GM19099 (cell line): Measurements from ENCODE around the gene HAO2.

ENCODE experiments used
- POLR2A ChIP-seq: IDR thresholded peaks from 3 replicates; pipeline ENCODE4 v1.6.1; 2011; ENCODE audit warnings: low read depth; ENCODE audit not compliant: insufficient read length; ENCODE audit errors: extremely low read depth

HAO2 gene

DNA sequence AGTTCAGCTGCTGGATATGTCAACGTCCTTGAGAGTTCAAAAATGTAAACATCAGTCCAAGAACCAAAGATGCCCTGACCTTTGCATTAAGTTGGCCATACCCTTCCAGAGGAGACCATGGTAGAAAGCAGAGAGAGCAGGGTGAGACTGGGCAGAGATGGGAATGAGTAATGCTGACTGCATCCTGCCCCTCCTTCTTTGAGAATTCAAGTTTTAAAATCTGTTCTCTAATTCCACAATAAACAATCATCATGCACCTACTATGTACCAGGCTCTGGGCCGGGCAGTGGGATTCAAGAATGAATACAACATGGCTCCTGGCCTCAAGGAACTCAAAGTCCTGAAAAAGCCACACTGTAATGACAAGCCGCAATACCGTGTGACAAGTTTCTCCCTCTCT lies 3.9 kb upstream of the HAO2 start:
- no peak for TF ChIP-seq POLR2A

DNA sequence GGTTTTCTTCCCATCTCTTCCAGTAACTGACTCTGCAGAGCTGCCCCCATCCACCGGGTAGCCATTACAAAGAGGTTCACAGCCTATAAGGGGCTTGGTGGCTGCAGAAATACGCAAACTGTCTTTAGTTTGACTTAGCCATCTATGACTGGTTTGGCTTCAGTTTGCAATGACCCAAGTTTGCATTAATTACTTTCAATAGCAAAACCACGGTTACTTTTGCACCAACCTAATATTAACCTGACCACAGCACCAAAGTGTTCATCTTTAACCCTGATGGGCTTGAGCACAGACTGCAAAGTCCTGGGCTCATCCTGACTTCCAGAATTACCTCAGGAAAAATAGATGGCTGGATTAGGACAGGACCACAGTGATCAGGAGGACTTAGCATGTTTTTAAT lies 2.2 kb upstream of the HAO2 start:
- no peak for TF ChIP-seq POLR2A

DNA sequence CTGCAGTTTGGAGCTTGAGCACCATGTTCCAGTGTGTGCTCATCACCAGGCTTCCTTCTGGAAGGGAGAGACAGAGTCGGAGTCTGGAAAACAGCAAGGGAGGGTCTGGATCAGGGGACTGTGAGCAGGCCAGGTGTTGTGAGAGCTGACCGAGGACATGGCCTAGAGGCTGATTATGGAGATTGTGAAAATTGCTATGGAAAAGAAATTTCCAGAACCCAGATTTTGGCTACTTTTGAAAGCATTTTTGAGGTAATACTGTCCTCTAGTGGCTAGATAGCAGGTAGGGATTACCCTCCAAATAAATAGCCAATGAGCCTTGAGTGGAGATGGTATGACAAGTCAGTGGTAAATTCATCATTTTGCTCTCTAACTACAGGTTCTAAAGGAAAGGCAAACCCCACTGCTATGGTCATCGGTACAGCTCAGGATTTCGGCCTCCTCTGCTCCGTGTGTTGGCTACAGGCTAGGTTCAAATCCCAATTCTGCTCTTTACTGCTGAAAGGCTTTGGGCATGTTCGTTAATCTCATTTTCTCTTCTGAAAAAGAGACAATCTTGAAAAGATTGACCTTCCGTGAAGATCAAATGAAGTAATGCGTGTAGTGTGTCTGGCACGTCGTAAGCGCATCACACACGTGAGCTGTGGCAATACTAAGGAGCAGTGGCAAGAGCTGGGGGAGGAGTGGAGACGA lies 1.0 kb upstream of the HAO2 start:
- no peak for TF ChIP-seq POLR2A

DNA sequence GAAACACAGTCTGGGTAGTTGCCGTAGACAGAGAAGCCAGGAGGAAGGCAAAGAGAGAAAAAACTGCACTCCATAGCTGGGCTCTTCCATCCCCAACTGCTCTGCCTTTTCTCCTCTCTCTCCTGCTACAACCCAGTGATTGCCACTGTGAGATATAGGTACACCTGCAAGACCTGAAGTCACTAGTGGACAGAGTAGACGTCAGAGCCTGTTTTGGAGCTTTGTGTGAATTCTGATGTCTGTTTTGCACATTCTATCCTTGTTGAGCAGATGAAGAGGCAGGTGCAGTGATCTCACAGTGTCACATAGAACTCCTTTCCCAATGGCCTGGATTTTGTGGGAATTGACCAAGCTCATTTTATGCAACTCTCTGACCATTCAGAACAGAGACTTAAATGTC lies 2.2 kb downstream of the HAO2 start:
- no peak for TF ChIP-seq POLR2A

DNA sequence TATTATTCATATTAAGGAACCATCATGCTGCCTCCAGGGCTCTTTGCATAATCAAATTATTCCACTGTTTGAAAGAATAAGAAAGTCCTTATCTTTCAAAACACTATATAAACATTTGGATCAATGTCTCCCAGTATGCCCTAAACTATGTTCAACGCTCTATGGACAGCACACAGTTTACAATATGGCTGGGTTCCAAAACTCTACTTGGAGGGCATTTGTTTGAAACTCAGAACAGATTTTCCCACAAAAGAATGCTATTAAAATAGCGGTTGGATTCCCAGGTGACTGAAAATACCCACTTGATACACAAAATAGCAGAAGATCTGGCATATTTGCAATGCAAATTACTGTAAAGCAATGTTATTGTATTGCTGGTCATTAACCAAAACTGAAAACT lies 3.2 kb downstream of the HAO2 start:
- TF ChIP-seq POLR2A, result no peak

DNA sequence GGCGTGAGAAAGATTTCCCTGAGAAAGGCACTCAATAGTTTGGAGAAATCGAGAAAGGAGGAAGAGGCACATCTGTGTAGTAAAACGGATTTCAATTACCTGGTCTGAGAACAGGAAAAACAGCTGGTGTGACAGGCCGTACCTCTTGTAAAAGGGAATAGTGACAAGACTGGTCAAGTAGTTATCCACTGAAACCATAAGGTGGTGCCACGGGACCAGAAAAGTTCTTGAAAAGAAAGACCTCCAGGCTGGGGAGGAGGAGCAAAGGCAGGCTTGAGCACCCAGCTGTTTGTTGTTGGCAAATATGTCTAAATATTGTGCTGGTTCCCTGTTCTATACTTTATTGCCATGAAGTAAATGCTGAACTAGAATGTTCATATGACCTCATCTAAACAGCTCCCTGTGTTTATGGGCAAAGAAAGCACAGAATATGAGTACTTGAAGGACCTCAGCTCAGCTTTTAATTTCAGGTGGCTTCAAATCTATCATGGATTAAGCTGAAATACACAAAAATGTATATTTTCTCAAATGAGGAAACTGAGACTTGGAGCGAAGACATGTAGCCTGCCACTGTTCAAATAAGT lies 4.0 kb downstream of the HAO2 start:
- TF ChIP-seq POLR2A, result no peak

DNA sequence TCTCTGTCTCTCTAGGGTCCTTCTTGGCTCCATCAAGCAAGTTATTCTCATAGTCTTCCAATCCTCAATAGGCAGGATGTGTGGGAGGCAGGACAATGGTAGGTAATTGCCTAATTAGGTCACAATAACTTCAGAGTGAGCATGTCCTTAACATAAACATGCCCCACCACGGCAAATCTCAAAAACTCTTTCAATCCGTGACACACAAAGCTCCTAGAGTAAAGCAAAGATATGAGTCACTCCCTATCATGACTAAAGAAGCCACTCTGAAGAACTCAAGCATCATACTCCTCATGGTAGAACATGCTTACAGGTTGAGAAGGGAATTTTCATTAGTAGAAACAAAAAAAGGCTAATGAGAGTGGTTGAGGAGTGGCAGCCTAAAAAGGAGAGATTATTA lies 4.9 kb downstream of the HAO2 start:
- TF ChIP-seq POLR2A, result no peak

DNA sequence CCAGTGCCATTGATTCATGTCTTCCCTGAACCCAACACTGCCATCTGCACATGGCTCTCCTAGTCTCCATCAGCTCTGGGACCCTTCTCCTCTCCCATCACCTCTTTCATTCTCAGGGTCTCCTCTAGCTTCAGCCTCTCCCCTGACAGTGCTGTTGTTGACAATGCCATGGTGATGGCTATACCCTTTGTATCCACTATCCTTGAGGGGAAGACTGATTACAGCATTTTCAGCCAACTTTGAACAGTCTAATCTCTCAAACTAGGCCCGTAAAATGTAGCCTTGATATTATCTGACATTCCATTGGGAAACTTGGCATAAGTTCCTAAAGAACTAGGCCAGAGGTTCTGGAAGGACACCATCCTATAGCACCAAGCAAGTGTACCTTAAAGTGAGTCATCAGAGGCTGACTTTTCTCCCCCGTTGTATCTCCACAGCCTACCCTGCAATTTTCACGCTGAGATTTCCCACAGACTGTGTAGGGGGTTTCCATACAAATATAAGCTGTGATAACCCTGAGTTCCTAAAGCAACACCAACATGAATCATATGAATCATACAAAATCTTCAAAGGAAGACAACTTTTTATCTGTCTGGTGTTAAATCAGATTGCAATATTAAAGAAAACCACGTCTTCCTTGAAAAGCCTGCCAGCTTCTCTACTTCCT lies 5.8 kb downstream of the HAO2 start:
- TF ChIP-seq POLR2A, result no peak

DNA sequence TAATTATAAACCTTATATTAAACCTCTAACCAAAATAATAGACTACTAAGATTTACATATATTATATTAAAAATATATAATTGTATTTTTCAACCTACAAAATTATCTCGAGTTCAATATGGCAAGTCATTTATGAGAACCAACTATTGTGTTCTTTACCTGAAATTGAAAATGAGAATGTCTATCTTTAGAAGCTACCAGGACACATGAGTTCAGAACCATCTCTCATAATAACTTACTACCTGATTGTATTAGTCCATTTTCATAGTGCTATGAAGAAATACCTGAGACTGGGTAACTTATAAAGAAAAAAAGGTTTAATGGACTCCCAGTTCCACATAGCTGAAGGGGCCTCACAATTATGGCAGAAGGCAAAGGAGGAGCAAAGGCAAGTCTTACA lies 6.8 kb downstream of the HAO2 start:
- no peak for TF ChIP-seq POLR2A

DNA sequence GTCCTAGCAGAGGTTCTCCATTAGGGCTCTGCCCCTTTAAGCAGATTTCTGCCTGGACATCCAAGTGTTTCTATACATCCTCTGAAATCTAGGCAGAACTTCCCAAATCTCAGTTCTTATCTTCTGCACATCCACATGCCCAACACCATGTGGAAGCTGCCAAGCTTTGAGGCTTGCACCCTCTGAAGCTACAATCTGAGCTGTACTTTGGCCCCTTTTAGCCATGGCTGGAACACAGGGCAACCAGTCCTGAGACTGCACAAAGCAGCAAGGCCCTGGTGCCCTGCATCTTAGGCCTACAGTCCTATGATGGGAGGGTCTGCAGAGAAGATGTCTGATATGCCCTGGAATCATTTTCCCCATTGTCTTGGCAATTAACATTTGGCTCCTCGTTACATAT lies 8.0 kb downstream of the HAO2 start:
- TF ChIP-seq POLR2A, result no peak

DNA sequence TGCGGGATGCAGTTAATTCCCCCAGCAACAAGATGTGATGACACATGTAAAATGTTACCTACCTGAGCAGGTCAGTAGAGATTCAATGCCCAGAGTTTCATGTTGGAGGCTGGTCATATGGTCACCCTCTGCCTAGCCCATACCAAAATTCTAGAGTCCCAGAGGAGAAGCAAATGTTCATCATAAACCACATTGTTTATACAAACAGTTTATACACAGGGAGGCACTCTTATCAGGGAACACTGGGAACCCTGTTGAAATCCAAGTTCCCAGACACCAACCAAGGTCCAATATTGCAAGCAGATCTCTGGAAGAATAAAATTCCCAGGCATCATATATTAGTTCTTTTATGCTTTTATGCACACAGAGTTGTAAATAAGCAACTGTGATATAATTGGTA lies 10.5 kb downstream of the HAO2 start:
- no peak for TF ChIP-seq POLR2A

DNA sequence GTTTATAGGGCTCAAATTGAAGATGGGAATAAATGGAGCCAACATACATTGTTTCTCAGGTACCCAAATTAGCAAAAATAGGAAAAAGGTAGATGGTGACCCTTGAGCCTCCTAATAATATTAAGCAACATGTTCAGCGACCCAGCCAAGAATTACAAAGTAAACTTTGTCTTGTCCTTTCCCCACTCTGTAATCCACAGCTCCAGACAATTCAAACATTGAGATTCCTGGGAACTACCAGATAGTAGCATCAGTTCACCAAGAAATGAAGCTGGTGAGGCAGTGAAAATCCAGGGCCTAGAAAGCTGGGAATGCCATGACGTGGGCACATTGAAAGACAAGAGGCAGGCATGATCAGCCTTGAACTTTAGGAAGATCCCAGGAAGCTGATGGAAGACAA lies 11.7 kb downstream of the HAO2 start:
- TF ChIP-seq POLR2A, result no peak

DNA sequence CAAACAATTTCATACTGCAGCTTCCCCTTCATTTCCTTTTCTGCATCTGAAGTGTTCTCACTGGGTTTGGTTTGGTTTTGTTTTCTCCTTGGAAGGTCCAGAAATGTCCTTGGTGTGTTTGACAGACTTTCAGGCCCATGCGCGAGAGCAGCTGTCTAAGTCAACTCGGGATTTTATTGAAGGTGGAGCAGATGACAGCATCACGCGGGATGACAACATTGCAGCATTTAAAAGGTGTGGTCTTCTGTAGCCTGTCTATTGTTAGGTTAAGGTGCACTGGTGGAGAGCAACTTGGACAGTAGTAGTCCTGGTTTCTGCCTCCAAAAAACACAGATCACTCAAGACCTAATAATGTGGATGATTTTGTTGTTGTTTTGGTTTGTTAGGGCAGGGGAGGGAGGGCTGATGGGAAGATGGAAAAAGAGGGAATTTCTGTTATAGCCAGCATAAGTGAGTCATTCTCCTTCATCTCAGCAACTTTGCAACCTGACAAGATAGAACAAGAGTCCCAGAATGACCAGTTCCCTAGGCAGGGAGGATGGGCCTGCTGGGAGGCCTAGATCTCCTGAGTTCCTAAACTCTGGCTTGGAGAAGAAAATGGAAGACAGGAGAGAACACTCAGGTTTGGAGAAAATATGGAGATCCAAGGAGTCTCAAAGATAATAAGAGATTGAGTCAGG lies 12.5 kb downstream of the HAO2 start:
- no peak for TF ChIP-seq POLR2A

DNA sequence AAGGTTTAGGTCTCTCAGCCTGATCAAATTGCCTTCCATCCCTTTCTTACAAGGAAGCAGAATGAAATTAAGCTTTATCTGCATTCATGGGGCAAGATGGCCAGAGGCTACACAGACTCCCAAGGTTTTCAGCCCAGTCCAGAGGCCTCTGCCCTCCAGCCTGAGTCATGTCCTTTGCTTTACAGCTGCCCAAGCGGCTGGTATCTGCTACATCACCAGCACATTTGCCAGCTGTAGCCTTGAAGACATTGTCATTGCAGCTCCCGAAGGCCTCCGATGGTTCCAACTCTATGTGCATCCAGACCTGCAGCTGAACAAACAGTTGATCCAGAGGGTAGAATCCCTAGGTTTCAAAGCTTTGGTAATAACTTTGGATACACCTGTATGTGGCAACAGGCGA lies 16.0 kb downstream of the HAO2 start:
- TF ChIP-seq POLR2A, result no peak

DNA sequence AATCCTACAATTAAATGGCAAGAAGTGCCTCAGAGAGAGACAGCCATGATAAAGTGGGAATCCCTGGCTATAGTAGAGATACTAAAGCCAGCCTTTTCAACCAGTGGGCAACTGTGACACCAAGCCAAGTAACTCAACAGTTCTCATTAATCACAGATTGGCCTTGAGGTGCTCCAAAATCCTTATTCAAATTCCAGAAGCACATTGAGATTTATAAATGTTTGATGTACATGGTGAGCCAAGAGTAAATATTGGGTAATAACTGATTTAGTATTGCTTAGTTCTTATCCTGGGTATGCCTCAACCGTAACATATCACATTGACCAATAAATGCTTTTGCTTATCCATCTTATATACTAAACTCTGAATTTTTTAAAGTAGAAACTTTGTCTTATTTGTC lies 17.1 kb downstream of the HAO2 start:
- TF ChIP-seq POLR2A, result no peak

DNA sequence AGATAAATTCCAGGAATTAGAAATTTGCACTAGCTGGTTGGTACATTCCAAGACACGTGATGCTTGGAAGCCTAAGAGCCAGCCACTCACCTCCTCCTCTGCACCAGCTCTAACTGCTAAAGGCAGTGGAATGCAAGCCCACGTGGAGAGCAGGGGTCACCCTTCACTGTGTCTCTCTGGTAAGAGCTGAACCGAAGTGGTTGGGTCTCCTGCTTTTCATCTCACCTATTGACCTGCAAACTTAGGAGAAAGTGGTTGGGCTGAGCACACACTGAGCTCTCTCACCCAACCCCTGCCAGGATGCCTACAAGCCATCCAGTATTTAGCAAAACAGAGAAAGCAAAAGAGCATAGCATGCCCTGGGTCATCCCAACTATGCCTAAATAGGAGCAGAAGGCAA lies 19.3 kb downstream of the HAO2 start:
- no peak for TF ChIP-seq POLR2A

DNA sequence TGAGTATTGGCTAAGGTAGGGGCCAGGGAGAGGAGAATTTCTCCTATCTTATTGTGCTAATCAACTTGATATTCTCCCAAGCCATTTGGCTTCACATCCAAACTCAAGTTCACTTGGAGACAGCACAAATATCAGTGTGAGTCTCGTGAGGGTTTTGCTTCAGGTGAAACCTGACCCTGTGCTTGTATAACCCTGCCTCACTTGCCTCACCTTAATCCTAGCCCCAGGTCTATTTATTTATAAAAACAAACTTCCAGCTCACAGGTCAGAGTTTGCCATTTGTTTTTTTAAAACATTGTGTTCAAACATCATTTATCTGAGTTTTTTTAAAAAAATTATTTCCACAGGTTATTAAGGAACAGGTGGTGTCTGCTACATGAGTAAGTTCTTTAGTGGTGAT lies 19.9 kb downstream of the HAO2 start:
- no peak for TF ChIP-seq POLR2A

DNA sequence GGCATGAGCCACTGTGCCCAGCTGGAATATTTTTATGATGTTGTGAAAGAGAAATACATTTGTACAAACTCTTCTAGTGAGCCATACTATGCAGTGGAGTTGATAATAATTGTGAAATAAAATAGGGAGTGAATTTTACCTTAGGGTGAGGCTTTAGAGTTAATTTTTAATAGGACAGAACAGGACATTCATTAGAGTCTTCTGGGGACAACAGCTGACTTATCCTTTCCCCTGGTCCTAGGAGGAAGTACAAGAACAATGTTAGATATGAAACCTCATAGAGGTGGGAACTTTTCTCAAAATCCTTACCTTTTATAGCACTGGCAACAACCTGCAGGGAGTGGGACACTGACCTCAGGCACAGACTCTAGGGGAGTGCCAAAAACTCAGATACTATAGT lies 21.9 kb downstream of the HAO2 start:
- TF ChIP-seq POLR2A, result no peak
